GM21825 (cell line): ENCODE data around the gene GRIP1.

Experiments
- ATAC-seq: cut with Tn5 transposase; IDR thresholded peaks from one replicate; pipeline ENCODE4 v1.9.1; 2021; ENCODE audit warnings: mild to moderate bottlenecking, moderate library complexity; ENCODE audit not compliant: unreplicated experiment

GRIP1 gene

GRCh38 chr12:66337381-66338010, 341.4 kb downstream of the GRIP1 start:
- no peak for ATAC-seq

- no peak for ATAC-seq
These were observed 343.1 kb downstream of the GRIP1 start for GRCh38 chr12:66335746-66336145.

GRCh38 chr12:66331814-66332213, 347.1 kb downstream of the GRIP1 start:
- no peak for ATAC-seq

GRCh38 chr12:66331016-66331415, 347.9 kb downstream of the GRIP1 start:
- no peak for ATAC-seq

GRCh38 chr12:66329941-66330340, 348.9 kb downstream of the GRIP1 start:
- no peak for ATAC-seq

GRCh38 chr12:66323017-66323416, 355.9 kb downstream of the GRIP1 start:
- ATAC-seq, result no peak

GRCh38 chr12:66321435-66321834, 357.4 kb downstream of the GRIP1 start:
- ATAC-seq, result no peak

GRCh38 chr12:66320996-66321395, 357.9 kb downstream of the GRIP1 start:
- no peak for ATAC-seq

GRCh38 chr12:66319266-66319954, 359.5 kb downstream of the GRIP1 start:
- no peak for ATAC-seq

GRCh38 chr12:66314278-66314677, 364.6 kb downstream of the GRIP1 start:
- no peak for ATAC-seq

- ATAC-seq, result no peak
These were observed 366.7 kb downstream of the GRIP1 start for GRCh38 chr12:66312189-66312588.

GRCh38 chr12:66309606-66310005, 369.3 kb downstream of the GRIP1 start:
- ATAC-seq, result no peak

GRCh38 chr12:66304296-66304900, 374.5 kb downstream of the GRIP1 start:
- ATAC-seq, result no peak

- peak; percentile 37 for ATAC-seq
These were observed 375.5 kb downstream of the GRIP1 start for GRCh38 chr12:66303316-66303804.

- ATAC-seq, result no peak
These were observed 376.1 kb downstream of the GRIP1 start for GRCh38 chr12:66302827-66303169.

GRCh38 chr12:66301944-66302826, 376.7 kb downstream of the GRIP1 start, which contains the start of gene HELB:
TSS of gene HELB (plus strand) at chr12:66302493. CDS start at chr12:66302604, 111 bp downstream.
- ATAC-seq, result peak; percentile 93

GRCh38 chr12:66297923-66298322, 381.0 kb downstream of the GRIP1 start:
- ATAC-seq, result no peak
